Sigmoid colon (tissue), 7 donors: ENCODE results near the gene TRPM2. TPM values are rescaled to one million over a fixed set of nuclear protein-coding genes. Genes with fewer than 3 reads are reported as not detected.
"Not testable (repeated sequence)": the region's sequence is repeated elsewhere in the genome, so short reads cannot be mapped to it uniquely, and the experiment has no call there.

Experiments
- DNase-seq: peaks from one replicate; pipeline ENCODE4 v3.0.0-alpha.2; 2019
- H3K27ac ChIP-seq, 4 donors: fragments of 200-600 bp; sonication (generic); one replicate each; pipeline ENCODE4 v1.5.1; 2016 to 2019; ENCODE audit warnings: mild to moderate bottlenecking in 1 of 4
- H3K27me3 ChIP-seq, 3 donors: fragments of 200-600 bp; sonication (generic); one replicate each; pipeline ENCODE4 v1.5.1; 2019; ENCODE audit warnings: mild to moderate bottlenecking in 1 of 3
- H3K36me3 ChIP-seq, 4 donors: fragments of 200-600 bp; sonication (generic); one replicate each; pipeline ENCODE4 v1.5.1; 2016 to 2019
- H3K4me1 ChIP-seq, 4 donors: fragments of 200-600 bp; sonication (generic); one replicate each; pipeline ENCODE4 v1.5.1; 2017 to 2019
- H3K4me3 ChIP-seq, 4 donors: fragments of 200-600 bp; sonication (generic); one replicate each; pipeline ENCODE4 v1.5.1; 2017 to 2019; ENCODE audit warnings: mild to moderate bottlenecking in 2 of 4, moderate library complexity in 1 of 4
- H3K9me3 ChIP-seq, 4 donors: fragments of 200-600 bp in 3 of 4; sonication (generic) in 3 of 4; one replicate each; pipeline versions ENCODE4 v1.5.1 to v1.6.1; 2013 to 2019
- EP300 ChIP-seq, 4 donors: sonication (generic); formaldehyde crosslinking; IDR thresholded peaks; one replicate each; pipeline ENCODE4 v1.6.1; 2017; ENCODE audit warnings: antibody characterized with exemption in 4 of 4
- POLR2A ChIP-seq, 2 donors: fragments of 450-650 bp; IDR thresholded peaks; one replicate each; pipeline ENCODE4 v1.6.1; 2016; ENCODE audit warnings: antibody characterized with exemption in 2 of 2, mild to moderate bottlenecking in 2 of 2, moderate library complexity in 2 of 2
- POLR2AphosphoS5 ChIP-seq, 4 donors: sonication (generic); formaldehyde crosslinking; IDR thresholded peaks; one replicate each; pipeline ENCODE4 v1.6.1; 2017; ENCODE audit warnings: antibody characterized with exemption in 4 of 4
- WGBS, 2 donors: extraction: QIAGEN DNeasy Blood & Tissue Kit; methylation state at CpG; one replicate each; pipeline ENCODE4 v1.1.7; 2013; 5-methylcytosine and 5-hydroxymethylcytosine counted together
- intact Hi-C: fragments of 100-400 bp; cut with DNase I; formaldehyde crosslinking; loops from one replicate; pipeline ENCODE4 v1.15.1; 2023
- polyA plus RNA-seq, 3 donors: library from polyadenylated mRNA; stranded (reverse); fragments of 200-250 nt; gene quantifications; one replicate each; pipeline ENCODE4 v1.2.3, GENCODE V29; 2013
- total RNA-seq, 4 donors: library from RNA; depleted of rRNA; stranded (reverse); fragments of >200 nt; gene quantifications; one replicate each; pipeline ENCODE4 v1.1.0, GENCODE V29; 2016
- TF ChIP-seq, protein P1 (sequence below), 4 experiments: fragments of 450-650 bp in 3 of 4; fragments of 200-600 bp in 1 of 4; IDR thresholded peaks; one replicate each; pipeline ENCODE4 v1.5.1; 2016 to 2019; ENCODE audit warnings: antibody characterized with exemption in 4 of 4, mild to moderate bottlenecking in 3 of 4, moderate library complexity in 2 of 4
- donor health status: healthy with polysubstance abuse.
- donor health status: Bipolar disorder and iron deficiency.
- donor health status: healthy.

The TRPM2 gene
- total and polyA plus RNA-seq, 7 donors, result 1.6 to 4.9 (median 3.4) TPM

- H3K27ac ChIP-seq, result no peak overlapping the region
- H3K27me3 ChIP-seq, result peaks cover 0 to 28% (median 0%) of the 10 kb centered on the region in 3 donors
- no peaks in the 10 kb centered on the region for H3K9me3 ChIP-seq
- H3K4me1 ChIP-seq, result no peaks in the 10 kb centered on the region
- no peak overlapping the region for H3K4me3 ChIP-seq
- DNase-seq, result peak; percentile 52
- intact Hi-C loops, result no loop called here
- 86 to 89% methylated on average over 30 of the region's 30 CpGs for WGBS, 2 donors
- TF ChIP-seq POLR2AphosphoS5 (IDR thresholded peaks at IDR 0.05) (no peak), POLR2A (IDR thresholded peaks at IDR 0.05) (no peak), EP300 (IDR thresholded peaks at IDR 0.05) (no peak)
- TF ChIP-seq, protein P1, sequence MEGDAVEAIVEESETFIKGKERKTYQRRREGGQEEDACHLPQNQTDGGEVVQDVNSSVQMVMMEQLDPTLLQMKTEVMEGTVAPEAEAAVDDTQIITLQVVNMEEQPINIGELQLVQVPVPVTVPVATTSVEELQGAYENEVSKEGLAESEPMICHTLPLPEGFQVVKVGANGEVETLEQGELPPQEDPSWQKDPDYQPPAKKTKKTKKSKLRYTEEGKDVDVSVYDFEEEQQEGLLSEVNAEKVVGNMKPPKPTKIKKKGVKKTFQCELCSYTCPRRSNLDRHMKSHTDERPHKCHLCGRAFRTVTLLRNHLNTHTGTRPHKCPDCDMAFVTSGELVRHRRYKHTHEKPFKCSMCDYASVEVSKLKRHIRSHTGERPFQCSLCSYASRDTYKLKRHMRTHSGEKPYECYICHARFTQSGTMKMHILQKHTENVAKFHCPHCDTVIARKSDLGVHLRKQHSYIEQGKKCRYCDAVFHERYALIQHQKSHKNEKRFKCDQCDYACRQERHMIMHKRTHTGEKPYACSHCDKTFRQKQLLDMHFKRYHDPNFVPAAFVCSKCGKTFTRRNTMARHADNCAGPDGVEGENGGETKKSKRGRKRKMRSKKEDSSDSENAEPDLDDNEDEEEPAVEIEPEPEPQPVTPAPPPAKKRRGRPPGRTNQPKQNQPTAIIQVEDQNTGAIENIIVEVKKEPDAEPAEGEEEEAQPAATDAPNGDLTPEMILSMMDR (IDR thresholded peaks at IDR 0.05), result no peak
- H3K36me3 ChIP-seq, result no peaks in the 10 kb centered on the region
Measured at GRCh38 chr21:44414291-44415072, 61.1 kb downstream of the TRPM2 start.

DNA sequence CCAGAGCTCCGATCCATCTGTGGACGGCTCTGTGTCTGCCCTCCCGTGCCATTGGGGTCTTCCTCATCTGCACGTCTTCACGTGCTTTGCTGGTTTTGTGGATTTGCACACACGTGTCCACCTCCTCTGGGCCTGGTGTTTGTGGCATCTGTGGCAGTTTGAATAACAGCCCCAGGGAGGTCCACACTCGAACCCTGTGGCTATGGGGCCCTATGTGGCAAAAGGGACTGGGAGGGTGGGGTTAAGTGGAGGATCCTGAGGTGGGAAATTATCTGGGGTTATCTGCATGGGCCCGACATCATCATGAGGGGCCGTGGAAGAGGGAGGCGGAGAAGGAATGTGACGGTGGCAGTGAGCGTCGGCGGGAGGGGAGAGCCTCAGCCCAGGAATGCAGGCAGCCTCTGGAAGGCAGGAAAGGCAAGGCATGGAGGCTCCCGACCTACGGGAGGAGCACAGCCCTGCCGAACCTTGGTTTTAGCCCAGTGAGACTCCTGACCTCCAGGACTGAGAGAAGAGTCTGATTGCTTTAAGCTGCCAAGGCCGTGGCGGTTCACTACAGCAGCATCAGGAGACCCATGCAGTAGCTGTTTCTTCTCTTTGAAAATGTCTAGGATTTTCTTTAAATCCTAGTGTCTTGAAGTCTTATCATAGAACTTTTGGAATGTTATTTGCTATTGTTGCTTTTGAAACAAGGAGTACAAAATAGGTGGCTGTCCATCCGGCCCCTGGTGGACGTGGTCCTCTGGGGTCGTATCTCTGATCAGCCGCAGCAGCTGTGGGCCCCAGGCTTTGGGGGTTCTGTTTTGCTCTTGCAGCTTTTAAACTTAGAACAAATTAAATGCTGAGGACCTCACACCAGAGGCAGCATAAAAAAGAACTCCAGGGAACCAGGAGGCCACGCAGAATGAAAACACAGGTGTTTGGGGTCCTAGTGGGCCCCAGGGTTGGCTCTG is 61.9 kb downstream of the TRPM2 start:
- Histone ChIP-seq H3K27me3 (peaks cover 0 to 28% (median 0%) of the 10 kb centered on the region in 3 donors), H3K27ac (no peak overlapping the region), H3K4me3 (no peak overlapping the region), H3K9me3 (no peaks in the 10 kb centered on the region), H3K4me1 (no peaks in the 10 kb centered on the region), H3K36me3 (no peaks in the 10 kb centered on the region)
- 65 to 72% methylated on average over 24 of the region's 24 CpGs for whole genome bisulfite sequencing, 2 donors
- peak; percentile 19 for DNase-seq
- TF ChIP-seq POLR2A (IDR thresholded peaks at IDR 0.05) (no peak), EP300 (IDR thresholded peaks at IDR 0.05) (no peak), POLR2AphosphoS5 (IDR thresholded peaks at IDR 0.05) (no peak)
- TF ChIP-seq, protein P1 (IDR thresholded peaks at IDR 0.05), result no peak
- intact Hi-C loops, result no loop called here

GRCh38 chr21:44416193-44416592 is 62.8 kb downstream of the TRPM2 start:
- DNase-seq, result peak; percentile 19
- H3K4me3 ChIP-seq, result no peak overlapping the region
- intact Hi-C loops, result no loop called here
- peaks cover 0 to 28% (median 0%) of the 10 kb centered on the region in 3 donors for H3K27me3 ChIP-seq
- H3K4me1 ChIP-seq, result no peaks in the 10 kb centered on the region
- H3K36me3 ChIP-seq, result no peaks in the 10 kb centered on the region
- H3K9me3 ChIP-seq, result no peaks in the 10 kb centered on the region
- H3K27ac ChIP-seq, result no peak overlapping the region
- TF ChIP-seq EP300 (IDR thresholded peaks at IDR 0.05) (no peak), POLR2AphosphoS5 (IDR thresholded peaks at IDR 0.05) (no peak), POLR2A (IDR thresholded peaks at IDR 0.05) (no peak)
- TF ChIP-seq, protein P1 (IDR thresholded peaks at IDR 0.05), result no peak
- WGBS, 2 donors, result 73 to 77% methylated on average over 8 of the region's 8 CpGs

- DNase-seq, H3K36me3 ChIP-seq: not testable (repeated sequence)
- H3K27me3 ChIP-seq, result peaks cover 0 to 28% (median 0%) of the 10 kb centered on the region in 3 donors
Measured at GRCh38 chr21:44417621-44418107, 64.2 kb downstream of the TRPM2 start.

More at GRCh38 chr21:44417621-44418107, 64.2 kb downstream of the TRPM2 start:
- H3K27ac ChIP-seq, intact Hi-C loops, H3K4me3 ChIP-seq, H3K4me1 ChIP-seq, H3K9me3 ChIP-seq: not testable (repeated sequence)
- 91 to 94% methylated on average over 21 of the region's 21 CpGs for WGBS, 2 donors
